ENCODE results near the gene KLHL29.

- no peak for TF ChIP-seq EZH2phosphoT487 (IDR thresholded peaks at IDR 0.05; ENCODE audit: borderline replicate concordance, low read length)
- no peak for TF ChIP-seq CTCF (conservative IDR thresholded peaks at IDR 0.05; ENCODE audit: low read depth, low read length)
Measured at GRCh38 chr2:23630961-23631360, 246.0 kb downstream of the KLHL29 start.
